Erythroblast (primary cell): ENCODE data around the gene IL1RAPL2.

ENCODE experiments used
- GATA1 ChIP-seq: IDR thresholded peaks from 2 replicates; pipeline ENCODE4 v1.6.1; 2011; ENCODE audit warnings: low read depth, mild to moderate bottlenecking, control low read depth, low read length, moderate library complexity
- POLR2A ChIP-seq: IDR thresholded peaks from 2 replicates; pipeline ENCODE4 v1.6.1; 2011; ENCODE audit warnings: mild to moderate bottlenecking, low read length

DNA sequence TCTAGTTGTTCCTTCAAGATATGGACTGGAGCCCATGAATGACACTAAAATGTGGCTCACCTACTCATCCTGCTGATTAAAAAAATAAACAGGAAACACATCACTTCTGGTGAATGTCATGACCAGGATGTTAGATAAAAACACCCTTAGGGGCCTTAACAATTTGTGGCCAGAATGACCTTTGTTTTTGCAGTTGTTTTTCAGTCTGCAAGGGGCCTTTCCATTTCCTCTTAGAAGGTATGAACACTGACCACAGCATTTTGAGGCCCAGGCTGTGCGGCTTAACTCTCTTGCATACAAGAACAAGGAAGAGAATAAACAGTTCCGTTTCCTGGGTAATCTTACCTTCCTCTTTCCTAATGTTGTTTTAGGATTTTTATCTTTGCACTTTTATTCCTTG, 113.2 kb downstream of the IL1RAPL2 start:
- TF ChIP-seq POLR2A, result no peak
- no peak for TF ChIP-seq GATA1
